PC-3 (cell line): Measurements from ENCODE around the gene CRYGN.

Experiments used
- EZH2 ChIP-seq: fragments of 300-600 bp; sonication (generic); IDR thresholded peaks from one replicate; pipeline ENCODE4 v1.6.1; 2017; ENCODE audit warnings: antibody characterized with exemption, mild to moderate bottlenecking, low read length; ENCODE audit not compliant: unreplicated experiment
- TF ChIP-seq, protein P1 (sequence below): fragments of 300-600 bp; sonication (generic); conservative IDR thresholded peaks from 2 replicates; pipeline ENCODE4 v1.5.1; 2017; ENCODE audit warnings: antibody characterized with exemption, low read depth, mild to moderate bottlenecking, low read length

DNA sequence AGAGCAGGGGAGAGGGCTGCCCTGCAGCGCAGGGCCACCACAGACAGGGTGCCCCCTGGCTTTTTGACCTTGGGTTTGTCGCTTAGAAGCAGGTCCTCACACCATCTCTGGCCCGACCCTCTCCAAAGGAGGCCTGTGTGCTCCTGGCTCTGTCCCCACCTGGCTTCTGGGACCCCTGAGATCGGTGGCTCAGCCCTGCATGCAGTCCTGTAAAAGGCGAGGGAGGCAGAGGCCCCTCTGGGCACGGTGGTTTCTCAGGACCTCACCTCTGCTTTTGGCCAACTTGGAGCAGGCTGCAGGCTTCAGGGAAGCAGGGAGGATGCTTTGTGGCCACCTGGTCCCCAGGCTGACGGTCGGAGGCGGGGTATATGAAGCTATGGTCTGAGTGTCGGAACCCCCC, 51.5 kb downstream of the CRYGN start:
- TF ChIP-seq, protein P1, sequence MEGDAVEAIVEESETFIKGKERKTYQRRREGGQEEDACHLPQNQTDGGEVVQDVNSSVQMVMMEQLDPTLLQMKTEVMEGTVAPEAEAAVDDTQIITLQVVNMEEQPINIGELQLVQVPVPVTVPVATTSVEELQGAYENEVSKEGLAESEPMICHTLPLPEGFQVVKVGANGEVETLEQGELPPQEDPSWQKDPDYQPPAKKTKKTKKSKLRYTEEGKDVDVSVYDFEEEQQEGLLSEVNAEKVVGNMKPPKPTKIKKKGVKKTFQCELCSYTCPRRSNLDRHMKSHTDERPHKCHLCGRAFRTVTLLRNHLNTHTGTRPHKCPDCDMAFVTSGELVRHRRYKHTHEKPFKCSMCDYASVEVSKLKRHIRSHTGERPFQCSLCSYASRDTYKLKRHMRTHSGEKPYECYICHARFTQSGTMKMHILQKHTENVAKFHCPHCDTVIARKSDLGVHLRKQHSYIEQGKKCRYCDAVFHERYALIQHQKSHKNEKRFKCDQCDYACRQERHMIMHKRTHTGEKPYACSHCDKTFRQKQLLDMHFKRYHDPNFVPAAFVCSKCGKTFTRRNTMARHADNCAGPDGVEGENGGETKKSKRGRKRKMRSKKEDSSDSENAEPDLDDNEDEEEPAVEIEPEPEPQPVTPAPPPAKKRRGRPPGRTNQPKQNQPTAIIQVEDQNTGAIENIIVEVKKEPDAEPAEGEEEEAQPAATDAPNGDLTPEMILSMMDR = no peak
- no peak for TF ChIP-seq EZH2
